DND-41 (cell line): ENCODE results near the gene LY6G5C.

ENCODE experiments used
- CTCF ChIP-seq: IDR thresholded peaks from 2 replicates; pipeline ENCODE4 v1.5.1; 2012; ENCODE audit warnings: borderline replicate concordance, low read length, moderate library complexity, mild to moderate bottlenecking; ENCODE audit not compliant: poor library complexity, severe bottlenecking; ENCODE audit errors: extremely low read depth
- EZH2 ChIP-seq: IDR thresholded peaks from 3 replicates; pipeline ENCODE4 v1.6.1; 2012; ENCODE audit warnings: borderline replicate concordance, low read depth, mild to moderate bottlenecking, moderate library complexity, low read length, inconsistent platforms; ENCODE audit not compliant: severe bottlenecking

GRCh38 chr6:31630177-31630934 lies 50.5 kb downstream of the LY6G5C start:
- TF ChIP-seq CTCF (no peak), EZH2 (no peak)
